GM12878 (cell line): Measurements from ENCODE around the gene ROR2. TPM values are rescaled to one million over a fixed set of nuclear protein-coding genes. Genes with fewer than 3 reads are reported as not detected.

Source experiments
- ATAC-seq: fragments of 200-7000 bp; cut with Tn5 transposase; 3 replicates; pipeline ENCODE4 v1.9.1; 2020; ENCODE audit warnings: mild to moderate bottlenecking, moderate library complexity
- BruUV-seq: library from RNA; stranded (reverse); fragments of 400-500 nt; replicated peaks from 2 replicates; lab custom pipeline; 2021; lab: Mats Ljungman, UMichigan
- CTCF ChIA-PET: fragments of 300-600 bp; sonication (Branson Sonifier 250); formaldehyde crosslinking; extraction: SDS; loops from one replicate; lab custom pipeline; 2021; ENCODE audit warnings: inconsistent platforms; lab: Yijun Ruan, JAX
- POLR2A ChIA-PET: fragments of 350-600 bp; formaldehyde crosslinking; extraction: SDS; loops from one replicate; lab custom pipeline; 2021; ENCODE audit warnings: inconsistent platforms; lab: Charles Lee
- RAD21 ChIA-PET: fragments of 300-600 bp; sonication (Branson Sonifier 250); formaldehyde crosslinking; loops from one replicate; lab custom pipeline; 2023; ENCODE audit warnings: antibody characterized with exemption; ENCODE audit not compliant: unreplicated experiment; lab: Charles Lee
- SMC1A ChIA-PET: fragments of 300-600 bp; sonication (Branson Sonifier 250); formaldehyde crosslinking; loops from one replicate; lab custom pipeline; 2023; ENCODE audit not compliant: unreplicated experiment, uncharacterized antibody; lab: Charles Lee
- DNase-seq: peaks from one replicate; pipeline ENCODE4 v3.0.0-alpha.2; 2011; ENCODE audit warnings: low read depth, low spot score
- FAIRE-seq: peaks from 3 replicates; lab custom pipeline; 2011; peaks lifted over from hg19 to GRCh38; lab: Jason Lieb, UNC
- H2AFZ ChIP-seq: 2 replicates; pipeline ENCODE4 v1.6.0; 2011; ENCODE audit warnings: low read depth, low read length, control low read depth; ENCODE audit not compliant: control insufficient read depth
- H3K27ac ChIP-seq: 2 replicates; pipeline ENCODE4 v1.5.1; 2011; ENCODE audit warnings: control low read depth; ENCODE audit not compliant: control insufficient read depth, insufficient read depth
- H3K27me3 ChIP-seq, 2 experiments: replicated peaks in 1 of 2; 2 replicates each; pipeline versions ENCODE4 v1.6.0 to v1.6.1; 2011; ENCODE audit warnings: low read length in 1 of 2; ENCODE audit not compliant: control insufficient read depth in 2 of 2, insufficient read depth in 2 of 2
- H3K36me3 ChIP-seq, 2 experiments: 2 replicates each; pipeline ENCODE4 v1.5.1; 2011; ENCODE audit warnings: low read length in 1 of 2; ENCODE audit not compliant: control insufficient read depth in 2 of 2, insufficient read depth in 2 of 2
- H3K4me1 ChIP-seq: 2 replicates; pipeline ENCODE4 v1.6.1; 2011; ENCODE audit warnings: mild to moderate bottlenecking, low read length, moderate library complexity, mixed read lengths; ENCODE audit not compliant: control insufficient read depth, insufficient read depth
- H3K4me2 ChIP-seq: 2 replicates; pipeline ENCODE4 v1.6.0; 2011; ENCODE audit warnings: control low read depth; ENCODE audit not compliant: control insufficient read depth, insufficient read depth
- H3K4me3 ChIP-seq: fragments of 200-600 bp; sonication (generic); 2 replicates; pipeline ENCODE4 v1.5.1; 2016
- H3K79me2 ChIP-seq: 2 replicates; pipeline ENCODE4 v1.6.0; 2011; ENCODE audit warnings: low read length; ENCODE audit not compliant: control insufficient read depth, insufficient read depth
- H3K9ac ChIP-seq: 2 replicates; pipeline ENCODE4 v1.8.0; 2011; ENCODE audit warnings: low read length, control low read depth, mixed read lengths; ENCODE audit not compliant: control insufficient read depth, insufficient read depth
- H3K9me3 ChIP-seq: replicated peaks from 3 replicates; pipeline ENCODE4 v1.5.1; 2011; ENCODE audit warnings: mild to moderate bottlenecking, low read length; ENCODE audit not compliant: control insufficient read depth, insufficient read depth
- H4K20me1 ChIP-seq: 2 replicates; pipeline ENCODE4 v1.6.0; 2011; ENCODE audit not compliant: control insufficient read depth, insufficient read depth
- BCL3 ChIP-seq: IDR thresholded peaks from 2 replicates; pipeline ENCODE4 v1.6.1; 2011; ENCODE audit warnings: borderline replicate concordance, low read depth, mild to moderate bottlenecking, moderate library complexity, low read length; ENCODE audit not compliant: insufficient read depth, poor library complexity, severe bottlenecking
- ESRRA ChIP-seq: IDR thresholded peaks from 2 replicates; pipeline ENCODE4 v1.6.1; 2012; ENCODE audit warnings: mild to moderate bottlenecking, low read length, improper control_type of control experiment
- HCFC1 ChIP-seq: fragments of 150-350 bp; IDR thresholded peaks from 2 replicates; pipeline ENCODE4 v1.6.1; 2014; ENCODE audit warnings: low read length
- KAT2A ChIP-seq: conservative IDR thresholded peaks from 2 replicates; pipeline ENCODE4 v1.6.1; 2011; ENCODE audit warnings: low read depth, low read length; ENCODE audit not compliant: control insufficient read depth
- RBBP5 ChIP-seq: fragments of 200-600 bp; sonication (generic); conservative IDR thresholded peaks from 2 replicates; pipeline ENCODE4 v1.6.1; 2016
- SMAD1 ChIP-seq: fragments of 450-650 bp; IDR thresholded peaks from 2 replicates; pipeline ENCODE4 v1.6.1; 2018; ENCODE audit warnings: mild to moderate bottlenecking, low read depth; ENCODE audit not compliant: partially characterized antibody
- YBX1 ChIP-seq: fragments of 450-650 bp; IDR thresholded peaks from 2 replicates; pipeline ENCODE4 v1.6.1; 2016; ENCODE audit warnings: antibody characterized with exemption
- WGBS: methylation state at CpG from one replicate; pipeline ENCODE4 v1.1.6; 2016; ENCODE audit warnings: low lambda C conversion rate; ENCODE audit not compliant: insufficient replicate concordance, insufficient coverage; ENCODE audit errors: missing lambda C conversion rate; 5-methylcytosine and 5-hydroxymethylcytosine counted together
- in situ Hi-C: fragments of 300-500 bp; cut with MboI; formaldehyde crosslinking; loops from 9 replicates; pipeline ENCODE4 v1.14.3; 2018; ENCODE audit warnings: mixed read lengths
- intact Hi-C: fragments of 100-400 bp; cut with micrococcal nuclease; formaldehyde crosslinking; loops from one replicate; pipeline ENCODE4 v1.14.2; 2022; ENCODE audit not compliant: unreplicated experiment
- polyA plus RNA-seq, 11 experiments: library from polyadenylated mRNA; depleted of rRNA in 4 of 11; unstranded in 6 of 11; stranded (reverse) in 5 of 11; fragments of >200 nt; fragmentation: Nextera tagmentation in 4 of 11; fragmentation: Illumina TruSeq in 1 of 11; extraction: Ambion mirVana in 4 of 11; extraction: Trizol in 1 of 11; gene quantifications; 1 replicate in 1 of 11; 2 replicates in 10 of 11; pipeline versions ENCODE4 v1.2.1 to v1.2.3, GENCODE V29; 2011 to 2016; ENCODE audit warnings: inconsistent platforms in 2 of 11, missing spikeins in 2 of 11, low read depth in 1 of 11
- total RNA-seq, 4 experiments: library from RNA; depleted of rRNA in 3 of 4; stranded (reverse); fragments of >200 nt in 3 of 4; fragmentation: Illumina TruSeq in 1 of 4; extraction: Trizol in 1 of 4; gene quantifications; 2 replicates each; pipeline versions ENCODE4 v1.2.1 to v1.2.3, GENCODE V29; 2013 to 2021
- TF ChIP-seq, protein P1 (sequence below): fragments of 450-650 bp; IDR thresholded peaks from 2 replicates; pipeline ENCODE4 v1.6.1; 2017; ENCODE audit warnings: mild to moderate bottlenecking, moderate library complexity
- TF ChIP-seq, protein P2 (sequence below): fragments of 450-650 bp; IDR thresholded peaks from 2 replicates; pipeline ENCODE4 v1.6.1; 2018; ENCODE audit warnings: mild to moderate bottlenecking, low read depth, moderate library complexity; ENCODE audit not compliant: partially characterized antibody

The ROR2 gene
- total and polyA plus RNA-seq, 10 of the 15 experiments (the other 5 are each of a cell fraction or from before 2014, with no cell fraction given), result 0.03 to 0.05 TPM; not detected in 8

GRCh38 chr9:91825866-91826265 lies 124.2 kb downstream of the ROR2 start:
- ChIA-PET CTCF (no interaction called here), POLR2A (no interaction called here), RAD21 (no interaction called here), SMC1A (no interaction called here)
- no TSS peak for BruUV-seq
- Histone ChIP-seq H2AFZ (no peak overlapping the region), H4K20me1 (0 out of 2 replicates have a peak, but pooled peaks cover 3% of the 10 kb centered on the region), H3K79me2 (no peaks in the 10 kb centered on the region), H3K9me3 (no peaks in the 10 kb centered on the region), H3K27ac (no peak overlapping the region), H3K4me1 (no peaks in the 10 kb centered on the region), H3K9ac (no peak overlapping the region), H3K27me3 (peaks cover 0 to 3% of the 10 kb centered on the region in 2 experiments; a peak in 2 of 4 replicates), H3K36me3 (no peaks in the 10 kb centered on the region), H3K4me3 (no peak overlapping the region), H3K4me2 (no peak overlapping the region)
- in situ Hi-C loops (no loop called here), intact Hi-C loops (no loop called here)
- no peak for TF ChIP-seq YBX1
- TF ChIP-seq, protein P1, sequence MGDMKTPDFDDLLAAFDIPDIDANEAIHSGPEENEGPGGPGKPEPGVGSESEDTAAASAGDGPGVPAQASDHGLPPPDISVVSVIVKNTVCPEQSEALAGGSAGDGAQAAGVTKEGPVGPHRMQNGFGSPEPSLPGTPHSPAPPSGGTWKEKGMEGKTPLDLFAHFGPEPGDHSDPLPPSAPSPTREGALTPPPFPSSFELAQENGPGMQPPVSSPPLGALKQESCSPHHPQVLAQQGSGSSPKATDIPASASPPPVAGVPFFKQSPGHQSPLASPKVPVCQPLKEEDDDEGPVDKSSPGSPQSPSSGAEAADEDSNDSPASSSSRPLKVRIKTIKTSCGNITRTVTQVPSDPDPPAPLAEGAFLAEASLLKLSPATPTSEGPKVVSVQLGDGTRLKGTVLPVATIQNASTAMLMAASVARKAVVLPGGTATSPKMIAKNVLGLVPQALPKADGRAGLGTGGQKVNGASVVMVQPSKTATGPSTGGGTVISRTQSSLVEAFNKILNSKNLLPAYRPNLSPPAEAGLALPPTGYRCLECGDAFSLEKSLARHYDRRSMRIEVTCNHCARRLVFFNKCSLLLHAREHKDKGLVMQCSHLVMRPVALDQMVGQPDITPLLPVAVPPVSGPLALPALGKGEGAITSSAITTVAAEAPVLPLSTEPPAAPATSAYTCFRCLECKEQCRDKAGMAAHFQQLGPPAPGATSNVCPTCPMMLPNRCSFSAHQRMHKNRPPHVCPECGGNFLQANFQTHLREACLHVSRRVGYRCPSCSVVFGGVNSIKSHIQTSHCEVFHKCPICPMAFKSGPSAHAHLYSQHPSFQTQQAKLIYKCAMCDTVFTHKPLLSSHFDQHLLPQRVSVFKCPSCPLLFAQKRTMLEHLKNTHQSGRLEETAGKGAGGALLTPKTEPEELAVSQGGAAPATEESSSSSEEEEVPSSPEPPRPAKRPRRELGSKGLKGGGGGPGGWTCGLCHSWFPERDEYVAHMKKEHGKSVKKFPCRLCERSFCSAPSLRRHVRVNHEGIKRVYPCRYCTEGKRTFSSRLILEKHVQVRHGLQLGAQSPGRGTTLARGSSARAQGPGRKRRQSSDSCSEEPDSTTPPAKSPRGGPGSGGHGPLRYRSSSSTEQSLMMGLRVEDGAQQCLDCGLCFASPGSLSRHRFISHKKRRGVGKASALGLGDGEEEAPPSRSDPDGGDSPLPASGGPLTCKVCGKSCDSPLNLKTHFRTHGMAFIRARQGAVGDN, result no peak
- no peak for TF ChIP-seq SMAD1
- TF ChIP-seq, protein P2, sequence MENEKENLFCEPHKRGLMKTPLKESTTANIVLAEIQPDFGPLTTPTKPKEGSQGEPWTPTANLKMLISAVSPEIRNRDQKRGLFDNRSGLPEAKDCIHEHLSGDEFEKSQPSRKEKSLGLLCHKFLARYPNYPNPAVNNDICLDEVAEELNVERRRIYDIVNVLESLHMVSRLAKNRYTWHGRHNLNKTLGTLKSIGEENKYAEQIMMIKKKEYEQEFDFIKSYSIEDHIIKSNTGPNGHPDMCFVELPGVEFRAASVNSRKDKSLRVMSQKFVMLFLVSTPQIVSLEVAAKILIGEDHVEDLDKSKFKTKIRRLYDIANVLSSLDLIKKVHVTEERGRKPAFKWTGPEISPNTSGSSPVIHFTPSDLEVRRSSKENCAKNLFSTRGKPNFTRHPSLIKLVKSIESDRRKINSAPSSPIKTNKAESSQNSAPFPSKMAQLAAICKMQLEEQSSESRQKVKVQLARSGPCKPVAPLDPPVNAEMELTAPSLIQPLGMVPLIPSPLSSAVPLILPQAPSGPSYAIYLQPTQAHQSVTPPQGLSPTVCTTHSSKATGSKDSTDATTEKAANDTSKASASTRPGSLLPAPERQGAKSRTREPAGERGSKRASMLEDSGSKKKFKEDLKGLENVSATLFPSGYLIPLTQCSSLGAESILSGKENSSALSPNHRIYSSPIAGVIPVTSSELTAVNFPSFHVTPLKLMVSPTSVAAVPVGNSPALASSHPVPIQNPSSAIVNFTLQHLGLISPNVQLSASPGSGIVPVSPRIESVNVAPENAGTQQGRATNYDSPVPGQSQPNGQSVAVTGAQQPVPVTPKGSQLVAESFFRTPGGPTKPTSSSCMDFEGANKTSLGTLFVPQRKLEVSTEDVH, result no peak
- no peak for TF ChIP-seq KAT2A
- TF ChIP-seq HCFC1, result no peak
- no peak for TF ChIP-seq ESRRA
- no peak for TF ChIP-seq BCL3
- no peak for TF ChIP-seq RBBP5
- ATAC-seq (no peak), FAIRE-seq (no peak), DNase-seq (no peak)
- WGBS, result 72% methylated on average over 8 of the region's 8 CpGs
